ENCODE results near the gene CACUL1.

CACUL1 gene

GRCh38 chr10:118732245-118733165, 22.3 kb downstream of the CACUL1 start:
- DNase-seq (ENCODE audit: low read depth in 2 of 2), result no peak

DNA sequence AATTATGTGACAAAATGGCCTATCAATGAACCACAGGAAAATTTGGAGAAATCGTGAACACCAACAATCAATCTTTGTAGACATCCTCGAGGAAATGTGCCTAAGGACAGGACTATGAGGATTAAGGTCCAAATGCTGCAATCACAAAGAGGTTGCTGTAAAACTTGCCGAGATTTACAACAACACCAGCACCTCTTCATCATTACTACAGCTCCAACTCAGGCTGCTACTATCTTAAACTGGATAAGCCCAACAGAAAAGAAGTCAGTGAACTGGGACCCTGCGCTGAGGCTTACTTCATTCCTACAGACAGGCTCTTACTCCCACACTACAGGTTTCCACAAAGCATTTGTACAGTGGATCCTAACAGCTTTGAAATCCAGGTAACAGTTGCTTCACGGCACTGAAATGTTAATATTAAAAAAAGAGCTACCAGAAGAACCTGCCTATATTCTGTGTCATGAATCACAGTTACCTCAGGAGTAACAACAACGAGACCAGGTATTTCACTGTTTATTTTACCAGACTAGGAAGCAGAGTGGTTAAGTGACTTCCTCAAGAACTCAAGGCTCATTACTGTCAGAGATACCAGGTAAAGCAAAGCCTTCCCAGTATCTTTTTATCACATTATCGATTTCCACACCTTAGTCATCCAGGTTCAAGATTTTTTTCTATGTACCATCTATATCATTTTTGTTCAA, 23.9 kb downstream of the CACUL1 start:
- DNase-seq (ENCODE audit: low read depth in 2 of 2), result no peak

DNA sequence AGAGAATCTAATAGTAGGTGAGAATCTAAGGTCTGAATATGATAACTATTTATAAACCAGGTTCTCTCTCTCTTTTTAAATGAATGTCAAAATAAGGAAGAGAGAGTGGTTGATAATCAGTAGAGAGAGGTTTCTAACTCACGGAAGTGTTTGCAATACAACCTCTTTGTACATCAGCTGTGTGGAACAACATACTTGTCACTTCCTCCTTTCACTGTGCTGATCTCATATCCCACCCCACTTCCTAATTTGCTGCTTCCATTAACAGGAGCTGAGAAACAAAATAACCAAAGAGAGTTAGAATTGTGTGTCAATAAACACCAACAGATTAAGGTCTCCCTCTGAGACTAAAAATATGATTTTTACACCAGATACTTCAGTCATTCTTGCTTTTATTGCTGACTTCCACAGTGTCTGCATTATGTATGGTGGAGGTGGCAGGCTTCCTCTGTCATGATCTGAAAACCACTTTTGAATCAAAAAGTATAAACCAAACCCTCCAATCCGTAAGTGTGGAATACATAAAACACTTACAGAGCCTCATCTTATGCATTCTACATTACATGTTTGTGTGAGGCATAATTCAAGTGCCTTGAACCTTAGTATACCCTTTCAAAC, 25.0 kb downstream of the CACUL1 start:
- DNase-seq (ENCODE audit: low read depth in 2 of 2), result no peak

DNA sequence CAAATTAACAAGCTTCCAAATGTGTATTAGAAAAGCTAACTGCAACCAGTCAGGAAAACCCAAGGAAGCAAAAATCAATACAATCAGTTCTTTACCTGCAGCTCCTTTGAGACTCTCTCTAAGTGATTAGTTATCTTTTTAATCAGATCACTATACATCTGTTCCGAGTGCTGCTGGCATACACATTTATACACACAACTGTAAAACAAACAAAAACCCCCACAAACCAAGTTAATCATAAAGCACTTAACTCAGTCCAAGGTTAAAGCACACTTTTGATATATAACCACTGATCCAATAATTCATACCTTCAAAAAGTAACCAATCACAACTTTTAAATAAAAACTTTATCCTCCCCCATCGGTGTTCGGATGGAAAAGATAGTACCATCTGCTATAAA, 25.6 kb downstream of the CACUL1 start:
- no peak for DNase-seq (ENCODE audit: low read depth in 2 of 2)

DNA sequence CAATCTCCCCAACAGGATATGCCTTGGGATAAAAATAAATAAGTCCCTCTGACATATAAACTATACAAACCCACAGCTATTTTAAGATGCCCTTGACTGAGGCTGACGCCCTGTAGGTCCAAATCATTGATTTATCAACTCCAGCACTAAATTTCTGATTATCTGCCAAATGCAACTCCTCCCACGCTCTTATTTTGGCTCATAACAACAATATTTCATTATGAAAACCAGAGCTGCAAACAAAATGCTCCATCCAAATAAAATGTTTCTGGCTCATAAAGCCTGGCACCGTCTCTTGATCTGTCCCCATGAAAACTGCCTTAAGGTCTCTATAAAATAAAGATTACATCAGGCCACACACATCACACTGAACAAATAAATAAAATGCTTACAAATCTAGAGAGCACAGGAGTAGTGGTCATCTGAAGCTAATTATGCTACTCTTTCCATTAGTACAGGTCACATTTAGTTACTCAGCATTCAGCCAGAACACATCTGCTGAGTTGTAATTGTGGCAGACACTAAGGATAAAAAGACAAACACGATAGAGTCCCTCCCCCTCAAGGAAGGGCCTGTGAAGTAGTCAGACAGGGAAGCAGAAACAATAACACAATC, 28.8 kb downstream of the CACUL1 start:
- DNase-seq (ENCODE audit: low read depth in 2 of 2), result no peak

GRCh38 chr10:118723466-118723865, 31.3 kb downstream of the CACUL1 start:
- DNase-seq (ENCODE audit: low read depth in 2 of 2), result no peak

DNA sequence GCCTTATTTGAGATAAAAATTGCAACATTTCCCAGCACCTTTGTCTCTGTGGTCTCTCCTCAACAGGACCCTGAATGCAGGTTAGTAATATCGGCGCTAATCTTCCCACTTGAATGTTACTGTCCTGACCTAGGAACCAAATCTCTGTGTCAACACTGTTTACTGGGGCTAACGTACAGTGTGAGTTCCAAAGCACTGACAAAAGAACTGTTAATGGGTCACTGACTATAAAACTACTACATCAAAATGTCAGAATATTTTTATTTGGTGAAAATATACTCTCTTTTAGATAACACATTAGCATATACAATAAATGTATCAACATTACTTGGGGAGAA, 33.3 kb downstream of the CACUL1 start:
- DNase-seq (ENCODE audit: low read depth in 2 of 2), result no peak

- peak in 1 of 2 experiments; percentile 23 for DNase-seq (ENCODE audit: low read depth in 2 of 2)
These were observed 33.9 kb downstream of the CACUL1 start for GRCh38 chr10:118720685-118721538.

GRCh38 chr10:118714366-118714765, 40.4 kb downstream of the CACUL1 start:
- no peak for DNase-seq (ENCODE audit: low read depth in 2 of 2)

DNA sequence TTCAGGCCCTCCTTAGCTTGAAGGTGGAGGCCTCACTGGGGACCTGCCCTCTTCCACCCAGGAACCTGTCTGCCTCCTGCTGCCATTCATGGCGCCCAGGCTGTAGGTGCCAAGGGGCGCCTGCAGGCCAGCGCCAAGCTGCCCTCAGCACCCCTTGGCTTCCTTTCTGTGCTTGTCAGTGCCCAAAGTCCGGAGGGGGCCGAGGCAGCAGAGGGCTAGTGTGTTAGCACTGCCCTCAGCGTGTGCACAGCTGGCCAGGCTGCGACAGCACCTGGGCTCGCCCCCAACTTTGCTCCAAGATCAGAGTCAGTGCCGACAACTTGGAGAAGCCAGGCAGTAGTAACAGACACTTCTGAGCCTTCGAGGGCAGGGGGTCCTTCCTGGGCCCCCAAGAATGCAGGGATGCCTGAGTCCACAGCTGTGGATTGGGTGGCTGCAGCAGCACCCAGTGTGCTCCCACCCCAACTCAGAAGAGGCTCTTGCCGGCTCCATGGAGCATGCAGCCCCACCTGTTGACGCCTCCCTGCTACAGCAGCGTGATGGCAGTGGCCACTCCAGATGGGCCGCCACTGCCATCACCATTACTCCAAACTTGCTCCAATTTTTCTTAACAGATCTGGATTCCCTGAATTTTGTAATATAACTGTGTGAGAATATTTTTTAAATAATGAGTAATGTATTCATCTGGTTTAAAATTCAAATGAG, 41.7 kb downstream of the CACUL1 start:
- no peak for DNase-seq (ENCODE audit: low read depth in 2 of 2)

- DNase-seq (ENCODE audit: low read depth in 2 of 2), result no peak
These were observed 42.7 kb downstream of the CACUL1 start for GRCh38 chr10:118712080-118712479.

DNA sequence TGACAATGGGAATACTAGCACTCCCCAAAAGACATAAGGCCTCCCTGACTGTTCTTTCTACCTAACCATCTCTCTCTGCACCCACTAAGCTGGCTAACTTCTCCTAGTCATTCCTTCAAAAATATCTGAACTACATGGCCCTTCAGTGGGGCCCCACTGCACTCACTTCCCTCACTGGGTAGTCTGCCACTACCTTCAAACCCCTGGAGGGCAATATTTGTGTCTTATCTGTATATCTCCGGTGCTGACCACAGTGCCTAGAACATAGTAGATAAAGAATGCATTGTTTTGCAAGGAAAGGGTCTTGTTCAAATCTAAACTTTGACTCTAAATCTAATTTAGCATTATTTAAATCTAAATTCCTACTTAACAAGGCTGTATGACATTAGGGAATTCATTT, 44.3 kb downstream of the CACUL1 start:
- DNase-seq (ENCODE audit: low read depth in 2 of 2), result no peak

DNA sequence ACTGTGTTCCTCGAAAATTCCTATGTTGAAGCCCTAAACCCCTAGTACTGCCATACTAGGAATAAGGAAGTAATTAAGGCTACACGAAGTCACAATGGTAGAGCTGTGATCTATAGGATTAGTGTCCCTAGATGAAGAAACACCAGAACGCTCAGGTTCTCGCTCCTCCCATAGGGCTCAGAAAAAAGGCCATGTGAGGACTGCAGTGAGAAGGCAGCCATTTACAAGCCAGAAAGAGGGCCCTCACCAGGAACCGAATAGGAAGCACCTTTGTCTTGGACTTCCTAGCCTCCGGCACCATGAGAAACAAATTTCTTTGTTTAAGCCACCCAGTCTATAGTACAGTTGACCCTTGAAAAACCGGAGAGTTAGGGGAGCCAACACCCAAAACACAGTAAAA, 46.2 kb downstream of the CACUL1 start:
- no peak for DNase-seq (ENCODE audit: low read depth in 2 of 2)

DNA sequence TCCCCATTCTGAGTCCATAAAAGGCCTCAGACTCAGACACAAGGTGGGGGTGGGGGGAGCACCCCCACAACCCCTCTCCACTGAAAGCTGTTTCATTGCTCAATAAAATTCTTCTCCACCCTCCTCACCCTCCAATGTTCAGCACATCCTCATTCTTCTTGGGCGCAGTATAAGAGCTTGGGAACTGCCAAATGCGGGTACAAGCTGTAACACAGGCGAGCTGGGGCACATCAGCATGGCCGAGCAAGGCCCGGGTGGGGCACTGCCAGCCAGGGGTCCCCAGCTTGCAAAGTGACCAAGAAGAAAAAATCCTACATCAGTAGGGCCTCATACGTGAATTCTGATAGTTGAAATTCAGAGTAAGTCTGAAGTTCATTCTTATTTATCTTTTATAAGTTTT, 50.1 kb downstream of the CACUL1 start:
- no peak for DNase-seq (ENCODE audit: low read depth in 2 of 2)

- peak; percentile 45 to 57 for DNase-seq (ENCODE audit: low read depth in 2 of 2)
These were observed 53.0 kb downstream of the CACUL1 start for GRCh38 chr10:118701529-118702323.

DNA sequence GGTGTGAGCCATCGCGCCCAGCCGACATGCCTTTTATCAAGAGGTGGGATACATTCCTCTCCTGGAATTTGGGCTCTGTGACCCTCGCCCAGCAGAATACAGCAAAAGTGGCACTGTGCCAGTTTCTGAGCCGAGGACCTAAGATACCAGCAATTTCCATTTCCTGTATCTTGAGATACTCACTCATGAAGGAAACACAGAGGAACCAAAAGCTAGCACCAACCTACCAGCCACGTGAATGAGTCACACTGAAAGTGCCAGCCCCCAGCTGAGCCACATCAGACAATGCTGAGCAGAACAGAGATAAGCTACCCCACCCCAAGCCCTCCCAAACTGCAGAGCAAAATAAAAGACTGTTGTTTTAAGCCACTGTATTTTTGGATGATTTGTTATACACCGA, 56.3 kb downstream of the CACUL1 start:
- no peak for DNase-seq (ENCODE audit: low read depth in 2 of 2)

DNA sequence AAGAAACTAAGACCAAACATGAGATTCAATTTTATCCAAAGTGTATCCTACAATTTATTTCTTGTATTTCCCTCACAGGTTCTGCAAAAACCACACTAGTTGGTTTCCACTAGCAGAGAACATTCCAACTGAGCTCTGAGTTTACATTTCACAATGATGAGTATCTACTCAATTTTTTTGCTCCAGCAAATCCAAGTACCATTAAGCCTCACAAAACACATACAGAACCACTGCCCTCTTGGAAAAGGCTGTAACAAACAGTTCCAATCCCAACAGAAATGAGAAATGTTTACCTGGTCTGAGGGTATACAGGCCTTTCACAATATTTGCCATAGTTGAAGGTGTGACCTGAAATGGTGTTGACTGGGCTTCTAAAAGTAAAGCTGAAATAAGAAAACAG, 59.9 kb downstream of the CACUL1 start:
- peak; percentile 9 to 19 for DNase-seq (ENCODE audit: low read depth in 2 of 2)

DNA sequence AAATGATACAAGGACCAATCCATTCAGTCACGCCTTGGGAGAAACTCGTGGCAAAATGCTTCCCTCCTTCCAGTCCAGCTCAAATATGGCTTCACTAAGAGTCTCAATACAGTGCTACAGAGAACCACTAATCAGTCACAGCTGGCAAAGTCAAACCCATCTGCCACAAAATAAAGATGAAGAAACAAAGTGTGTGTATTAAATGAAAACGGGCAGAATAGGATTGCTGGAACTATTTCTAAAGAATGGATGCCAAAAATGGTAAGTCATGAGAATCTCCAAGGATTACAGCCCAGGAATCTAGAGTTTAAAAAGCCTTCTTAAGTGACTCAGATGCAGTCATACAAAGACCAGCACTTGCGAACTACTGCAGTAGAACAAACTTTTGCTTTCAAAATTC, 61.9 kb downstream of the CACUL1 start:
- peak; percentile 92 to 93 for DNase-seq (ENCODE audit: low read depth in 2 of 2)

DNA sequence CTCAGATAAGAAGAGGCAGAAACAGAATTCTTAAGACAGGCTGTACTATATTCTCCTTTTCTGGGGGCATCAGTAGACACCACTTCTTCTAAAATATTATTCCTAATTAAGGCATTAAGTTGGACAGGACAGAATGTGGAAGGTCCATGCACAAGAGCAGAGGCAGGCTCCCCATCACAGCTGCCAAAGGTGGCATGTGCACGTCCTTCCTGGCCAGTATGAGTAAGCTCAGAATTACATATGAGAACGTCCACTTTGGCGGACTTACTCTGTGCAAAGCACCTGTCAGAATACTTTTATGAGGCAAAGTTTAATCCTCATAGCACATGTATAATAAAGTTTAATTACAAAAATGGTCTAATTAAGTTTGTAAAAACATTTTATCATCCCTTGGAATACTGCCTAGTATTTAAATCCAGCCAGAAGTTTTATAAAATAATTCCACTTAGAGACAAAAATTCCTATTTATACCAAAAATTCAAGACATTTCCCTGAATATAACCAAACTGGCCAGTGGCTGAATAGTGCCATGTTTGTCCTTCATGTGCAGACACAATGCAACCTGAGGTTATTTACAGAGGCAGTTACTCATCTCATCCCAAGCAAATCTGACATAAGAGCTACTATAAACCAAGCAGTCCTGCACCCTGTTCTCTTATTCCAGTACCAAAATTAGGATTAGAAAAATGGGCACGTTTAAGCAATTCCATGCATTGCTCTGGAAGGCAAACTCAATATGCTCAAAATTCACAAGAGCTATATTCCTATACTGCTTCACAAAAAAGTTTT, 65.5 kb downstream of the CACUL1 start:
- DNase-seq (ENCODE audit: low read depth in 2 of 2), result no peak

Data from fibroblast of skin of left biceps (primary cell).